GM10847 (cell line): ENCODE results near the gene MSL1.

Experiments
- POLR2A ChIP-seq: IDR thresholded peaks from 2 replicates; pipeline ENCODE4 v1.6.1; 2011; ENCODE audit not compliant: insufficient read length; ENCODE audit errors: extremely low read depth

Gene MSL1

GRCh38 chr17:40097931-40098845 is 23.6 kb upstream of the MSL1 start:
- no peak for TF ChIP-seq POLR2A

- TF ChIP-seq POLR2A, result no peak
Measured at GRCh38 chr17:40098846-40099618, 22.7 kb upstream of the MSL1 start.

- no peak for TF ChIP-seq POLR2A
Measured at GRCh38 chr17:40099619-40100418, 22.0 kb upstream of the MSL1 start.

GRCh38 chr17:40100419-40100668 is 21.4 kb upstream of the MSL1 start, which contains the start of gene NR1D1:
Gene NR1D1 (minus strand): TSS chr17:40100589. CDS start chr17:40100094, 495 bp downstream.
- TF ChIP-seq POLR2A, result no peak

- peak; percentile 56 for TF ChIP-seq POLR2A
Measured at GRCh38 chr17:40100669-40101366, 21.0 kb upstream of the MSL1 start.

GRCh38 chr17:40101367-40102210 is 20.2 kb upstream of the MSL1 start:
- TF ChIP-seq POLR2A, result no peak

- TF ChIP-seq POLR2A, result no peak
Measured at GRCh38 chr17:40103071-40103661, 18.6 kb upstream of the MSL1 start.

GRCh38 chr17:40103688-40104087 is 18.1 kb upstream of the MSL1 start:
- TF ChIP-seq POLR2A, result no peak

GRCh38 chr17:40104594-40105486 is 16.9 kb upstream of the MSL1 start:
- TF ChIP-seq POLR2A, result no peak

GRCh38 chr17:40105861-40106759 is 15.7 kb upstream of the MSL1 start:
- no peak for TF ChIP-seq POLR2A

GRCh38 chr17:40106760-40107521 is 14.8 kb upstream of the MSL1 start:
- TF ChIP-seq POLR2A, result no peak
